CD4-positive, alpha-beta T cell treated with Interleukin-15 for 1 hour (primary cell): ENCODE results near the gene SULT1A2.
"Not testable (repeated sequence)": the region's sequence is repeated elsewhere in the genome, so short reads cannot be mapped to it uniquely, and the experiment has no call there.

Experiments used
- DNase-seq: peaks from one replicate; pipeline ENCODE4 v3.0.0-alpha.2; 2020

The SULT1A2 gene

GRCh38 chr16:28554634-28555423 lies 42.0 kb downstream of the SULT1A2 start:
- no peak for DNase-seq

GRCh38 chr16:28553776-28554633 lies 42.8 kb downstream of the SULT1A2 start, which contains the start of gene SGF29:
Gene SGF29, plus strand, starts transcription at chr16:28553920. Its CDS starts 27,150 bp downstream, at chr16:28581070.
- DNase-seq, result peak; percentile 93

GRCh38 chr16:28549301-28549899 lies 47.5 kb downstream of the SULT1A2 start:
- DNase-seq, result peak; percentile 24

GRCh38 chr16:28548306-28548802 lies 48.5 kb downstream of the SULT1A2 start:
- DNase-seq, result no peak

GRCh38 chr16:28546626-28547025 lies 50.2 kb downstream of the SULT1A2 start:
- DNase-seq, result no peak

- DNase-seq, result not testable (repeated sequence)
Observed at GRCh38 chr16:28545964-28546363, 50.9 kb downstream of the SULT1A2 start.

GRCh38 chr16:28544998-28545397 lies 51.9 kb downstream of the SULT1A2 start:
- DNase-seq, result no peak

GRCh38 chr16:28543072-28543471 lies 53.8 kb downstream of the SULT1A2 start:
- DNase-seq, result peak; percentile 54

GRCh38 chr16:28542646-28543045 lies 54.2 kb downstream of the SULT1A2 start:
- DNase-seq, result no peak
